ENCODE results near the gene FANCD2. TPM values are rescaled to one million over a fixed set of nuclear protein-coding genes. Genes with fewer than 3 reads are reported as not detected.

FANCD2 gene
- total RNA-seq, 1 experiment from 2014 or later, result 35.7 TPM

DNA sequence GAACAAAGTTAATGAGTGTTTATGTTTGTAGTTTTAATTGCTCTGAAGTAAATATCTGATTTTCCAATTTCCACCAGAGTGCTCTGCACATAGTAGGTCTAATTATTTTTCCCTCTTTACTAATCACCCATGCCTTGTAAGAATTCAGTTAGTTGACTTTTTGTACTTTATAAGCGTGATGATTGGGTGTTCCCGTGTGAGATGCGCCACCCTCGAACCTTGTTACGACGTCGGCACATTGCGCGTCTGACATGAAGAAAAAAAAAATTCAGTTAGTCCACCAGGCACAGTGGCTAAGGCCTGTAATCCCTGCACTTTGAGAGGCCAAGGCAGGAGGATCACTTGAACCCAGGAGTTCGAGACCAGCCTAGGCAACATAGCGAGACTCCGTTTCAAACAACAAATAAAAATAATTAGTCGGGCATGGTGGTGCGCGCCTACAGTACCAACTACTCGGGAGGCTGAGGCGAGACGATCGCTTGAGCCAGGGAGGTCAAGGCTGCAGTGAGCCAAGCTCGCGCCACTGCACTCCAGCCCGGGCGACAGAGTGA is 114.8 kb downstream of the FANCD2 start:
- H3K4me1 ChIP-seq (replicated peaks; ENCODE audit: insufficient read depth), result peaks cover 32% of the 10 kb centered on the region
- H3K4me2 ChIP-seq, result peak overlapping the region; percentile 99; the same call in 1 of the 2 replicates
- H3F3A ChIP-seq (ENCODE audit: insufficient read depth, low read depth), result peaks cover 23% of the 10 kb centered on the region
- TF ChIP-seq EZH2 (IDR thresholded peaks at IDR 0.05; ENCODE audit: low read depth), result no peak
- TF ChIP-seq, protein P1, sequence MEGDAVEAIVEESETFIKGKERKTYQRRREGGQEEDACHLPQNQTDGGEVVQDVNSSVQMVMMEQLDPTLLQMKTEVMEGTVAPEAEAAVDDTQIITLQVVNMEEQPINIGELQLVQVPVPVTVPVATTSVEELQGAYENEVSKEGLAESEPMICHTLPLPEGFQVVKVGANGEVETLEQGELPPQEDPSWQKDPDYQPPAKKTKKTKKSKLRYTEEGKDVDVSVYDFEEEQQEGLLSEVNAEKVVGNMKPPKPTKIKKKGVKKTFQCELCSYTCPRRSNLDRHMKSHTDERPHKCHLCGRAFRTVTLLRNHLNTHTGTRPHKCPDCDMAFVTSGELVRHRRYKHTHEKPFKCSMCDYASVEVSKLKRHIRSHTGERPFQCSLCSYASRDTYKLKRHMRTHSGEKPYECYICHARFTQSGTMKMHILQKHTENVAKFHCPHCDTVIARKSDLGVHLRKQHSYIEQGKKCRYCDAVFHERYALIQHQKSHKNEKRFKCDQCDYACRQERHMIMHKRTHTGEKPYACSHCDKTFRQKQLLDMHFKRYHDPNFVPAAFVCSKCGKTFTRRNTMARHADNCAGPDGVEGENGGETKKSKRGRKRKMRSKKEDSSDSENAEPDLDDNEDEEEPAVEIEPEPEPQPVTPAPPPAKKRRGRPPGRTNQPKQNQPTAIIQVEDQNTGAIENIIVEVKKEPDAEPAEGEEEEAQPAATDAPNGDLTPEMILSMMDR (conservative IDR thresholded peaks at IDR 0.05), result no peak
- no peak for DNase-seq
- peaks cover 29% of the 10 kb centered on the region for H4K20me1 ChIP-seq (ENCODE audit: insufficient read depth)
- 0 out of 2 replicates have a peak, but pooled peaks cover 3% of the 10 kb centered on the region for H3K36me3 ChIP-seq (ENCODE audit: low read depth)
- no peaks in the 10 kb centered on the region for H3K27me3 ChIP-seq (ENCODE audit: insufficient read depth, low read depth)
- intact Hi-C loops (cut with micrococcal nuclease; ENCODE audit: unreplicated experiment), result no loop called here
- no peak overlapping the region for H3K27ac ChIP-seq
- peak overlapping the region; percentile 63; the same call in 1 of the 2 replicates for H2AFZ ChIP-seq
- POLR2A ChIA-PET (ENCODE audit: unreplicated experiment), result interaction anchor here (0.6 to 0.9 kb wide), 4 partner anchors 58 to 194 kb away, joined by 3 to 8 read pairs (median 4); partner anchors contain the start of gene TATDN2
- BruUV-seq (replicated peaks), result TSS peak; percentile 49
- CTCF ChIA-PET, result interaction anchor here (0.6 to 0.7 kb wide), 2 partner anchors 10 to 84 kb away, joined by 4 read pairs; no protein-coding TSS in a partner anchor
- H3K4me3 ChIP-seq, result peak overlapping the region; percentile 100; the same call in 1 of the 2 replicates
- peaks cover 45% of the 10 kb centered on the region for H3K79me2 ChIP-seq (ENCODE audit: low read depth)
- no peaks in the 10 kb centered on the region for H3K9me2 ChIP-seq (ENCODE audit: insufficient read depth)
- H3K9me3 ChIP-seq (ENCODE audit: insufficient read depth, low read depth), result no peaks in the 10 kb centered on the region

DNA sequence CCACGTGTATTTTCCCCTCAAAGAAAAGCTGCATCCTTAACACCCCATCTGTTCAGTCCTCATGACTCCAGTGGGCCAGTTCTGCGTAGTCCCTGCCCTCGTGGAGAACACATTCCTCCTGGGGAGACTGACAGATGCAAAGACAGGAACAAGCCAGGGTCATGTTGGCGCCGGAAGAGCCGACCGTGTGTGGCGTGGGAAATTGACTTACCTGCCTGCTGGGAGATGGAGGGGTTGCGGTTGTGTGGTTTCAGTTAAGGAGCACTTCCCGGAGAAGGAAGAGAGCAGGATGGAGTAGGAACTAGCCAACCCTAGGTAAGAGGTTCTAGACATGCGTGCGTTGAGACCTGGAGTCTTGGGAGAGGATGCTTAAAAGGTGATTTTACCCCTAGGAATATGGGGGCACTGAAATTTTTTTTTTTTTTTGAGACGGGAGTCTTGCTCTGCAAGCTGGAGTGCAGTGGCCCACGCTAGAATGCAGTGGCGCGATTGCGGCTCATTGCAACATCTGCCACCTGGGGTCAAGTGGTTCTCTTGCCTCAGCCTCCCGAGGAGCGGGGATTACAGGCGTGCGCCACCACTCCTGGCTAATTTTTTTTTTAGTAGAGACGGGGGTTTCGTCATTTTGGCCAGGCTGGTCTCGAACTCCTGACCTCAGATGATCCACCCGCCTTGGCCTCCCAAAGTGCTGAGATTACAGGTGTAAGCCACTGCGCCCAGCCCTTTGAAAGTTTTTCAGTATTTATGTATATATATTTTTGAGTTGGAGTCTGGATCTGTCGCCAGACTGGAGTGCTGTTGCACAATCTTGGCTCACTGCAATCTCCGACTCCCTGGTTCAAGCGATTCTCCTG is 116.7 kb downstream of the FANCD2 start:
- ChIA-PET POLR2A (ENCODE audit: unreplicated experiment) (no interaction called here), CTCF (interaction anchor here (0.6 kb wide), 3 partner anchors 28 to 80 kb away, joined by 4 to 5 read pairs (median 5); no protein-coding TSS in a partner anchor)
- H3K79me2 ChIP-seq (ENCODE audit: low read depth), result peaks cover 64% of the 10 kb centered on the region
- H3K27me3 ChIP-seq (ENCODE audit: insufficient read depth, low read depth), result no peaks in the 10 kb centered on the region
- H4K20me1 ChIP-seq (ENCODE audit: insufficient read depth), result peaks cover 44% of the 10 kb centered on the region
- no TSS peak for BruUV-seq (replicated peaks)
- H3K4me2 ChIP-seq, result peak overlapping the region; percentile 99
- DNase-seq, result peak in 1 of 2 experiments; percentile 43
- H3K9me3 ChIP-seq (ENCODE audit: insufficient read depth, low read depth), result no peaks in the 10 kb centered on the region
- H3K27ac ChIP-seq, result peak overlapping the region; percentile 47
- peaks cover 27% of the 10 kb centered on the region for H3K4me1 ChIP-seq (replicated peaks; ENCODE audit: insufficient read depth)
- H3K4me3 ChIP-seq, result peak overlapping the region; percentile 100
- no peaks in the 10 kb centered on the region for H3K9me2 ChIP-seq (ENCODE audit: insufficient read depth)
- peak overlapping the region; percentile 63; the same call in 1 of the 2 replicates for H2AFZ ChIP-seq
- peaks cover 20% of the 10 kb centered on the region for H3F3A ChIP-seq (ENCODE audit: insufficient read depth, low read depth)
- no peak for TF ChIP-seq EZH2 (IDR thresholded peaks at IDR 0.05; ENCODE audit: low read depth)
- intact Hi-C loops (cut with micrococcal nuclease; ENCODE audit: unreplicated experiment), result loop anchor here (2.0 kb wide), 1 partner anchor 82 kb away; no protein-coding TSS in a partner anchor
- H3K36me3 ChIP-seq (ENCODE audit: low read depth), result peaks cover 9% of the 10 kb centered on the region; the same call in 1 of the 2 replicates

DNA sequence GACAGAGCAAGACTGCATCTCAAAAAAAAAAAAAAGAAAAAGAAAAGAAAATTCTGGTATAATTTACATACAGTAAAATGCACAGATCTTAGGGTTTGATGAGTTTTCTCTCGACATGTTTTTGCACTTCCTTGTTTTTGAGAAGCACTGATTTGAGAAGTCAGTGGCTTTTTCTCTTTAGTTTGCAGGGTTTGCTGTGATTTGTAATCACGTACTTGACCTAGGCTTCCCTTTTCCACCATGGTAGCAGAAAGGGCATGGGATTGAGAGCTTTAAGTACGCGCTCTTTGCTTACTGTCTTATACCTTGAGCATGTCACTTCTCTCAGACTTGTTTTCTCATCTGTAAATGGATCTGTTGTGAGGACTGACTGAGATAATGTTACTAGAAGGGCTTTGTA is 119.4 kb downstream of the FANCD2 start:
- H3K36me3 ChIP-seq (ENCODE audit: low read depth), result peaks cover 31% of the 10 kb centered on the region
- no peak overlapping the region for H2AFZ ChIP-seq
- no peaks in the 10 kb centered on the region for H3K27me3 ChIP-seq (ENCODE audit: insufficient read depth, low read depth)
- no peaks in the 10 kb centered on the region for H3K9me2 ChIP-seq (ENCODE audit: insufficient read depth)
- POLR2A ChIA-PET (ENCODE audit: unreplicated experiment), result no interaction called here
- intact Hi-C loops (cut with micrococcal nuclease; ENCODE audit: unreplicated experiment), result no loop called here
- BruUV-seq (replicated peaks), result no TSS peak
- TF ChIP-seq, protein P1 (conservative IDR thresholded peaks at IDR 0.05), result no peak
- no peak for TF ChIP-seq EZH2 (IDR thresholded peaks at IDR 0.05; ENCODE audit: low read depth)
- peaks cover 32% of the 10 kb centered on the region for H3F3A ChIP-seq (ENCODE audit: insufficient read depth, low read depth)
- peaks cover 67% of the 10 kb centered on the region for H4K20me1 ChIP-seq (ENCODE audit: insufficient read depth)
- no peak for DNase-seq
- H3K4me2 ChIP-seq, result peak overlapping the region; percentile 34; the same call in 1 of the 2 replicates
- H3K4me1 ChIP-seq (replicated peaks; ENCODE audit: insufficient read depth), result peaks cover 27% of the 10 kb centered on the region
- no peak overlapping the region for H3K4me3 ChIP-seq
- CTCF ChIA-PET, result no interaction called here
- H3K27ac ChIP-seq, result no peak overlapping the region
- H3K79me2 ChIP-seq (ENCODE audit: low read depth), result peaks cover 75% of the 10 kb centered on the region
- no peaks in the 10 kb centered on the region for H3K9me3 ChIP-seq (ENCODE audit: insufficient read depth, low read depth)
